A549 (cell line): Measurements from ENCODE around the gene TMEM179. TPM values are rescaled to one million over a fixed set of nuclear protein-coding genes. Genes with fewer than 3 reads are reported as not detected.

ENCODE experiments used
- ATAC-seq, 2 experiments: fragments of 200-7000 bp in 1 of 2; fragments of >200 bp in 1 of 2; cut with Nextera tagmentation in 1 of 2; cut with Tn5 transposase in 1 of 2; 3 replicates each; pipeline versions ENCODE4 v1.8.0 to v1.9.1; 2018 to 2020; ENCODE audit warnings: mild to moderate bottlenecking in 1 of 2, moderate library complexity in 1 of 2
- CTCF ChIA-PET: fragments of 300-600 bp; sonication (Branson Sonifier 250); formaldehyde crosslinking; extraction: SDS; loops from one replicate; lab custom pipeline; 2021; ENCODE audit warnings: antibody characterized with exemption, inconsistent platforms; lab: Yijun Ruan, JAX
- POLR2A ChIA-PET: fragments of 350-600 bp; formaldehyde crosslinking; extraction: SDS; loops from one replicate; lab custom pipeline; 2021; ENCODE audit warnings: antibody characterized with exemption, inconsistent platforms; lab: Yijun Ruan, JAX
- DNase-seq, 2 experiments: peaks; one replicate each; pipeline versions ENCODE4 v3.0.0 to v3.0.0-alpha.2; 2011 to 2016; ENCODE audit warnings: low read depth in 1 of 2, low spot score in 1 of 2
- FAIRE-seq: peaks from 2 replicates; lab custom pipeline; 2011; peaks lifted over from hg19 to GRCh38; lab: Jason Lieb, UNC
- H3K27ac ChIP-seq, 2 experiments: fragments of >200 bp; sonication (Bioruptor Twin); formaldehyde crosslinking; 3 replicates each; pipeline ENCODE4 v1.5.1; 2016 to 2017
- H3K4me1 ChIP-seq: fragments of >200 bp; sonication (Bioruptor Twin); formaldehyde crosslinking; 3 replicates; pipeline ENCODE4 v1.6.1; 2016
- H3K4me2 ChIP-seq: fragments of >200 bp; sonication (Bioruptor Twin); formaldehyde crosslinking; 3 replicates; pipeline ENCODE4 v1.6.1; 2016
- H3K4me3 ChIP-seq: fragments of >200 bp; sonication (Bioruptor Twin); formaldehyde crosslinking; 3 replicates; pipeline ENCODE4 v1.5.1; 2016
- H3K9me3 ChIP-seq: fragments of >200 bp; sonication (Bioruptor Twin); formaldehyde crosslinking; 3 replicates; pipeline ENCODE4 v1.6.1; 2016
- E2F6 ChIP-seq: IDR thresholded peaks from 2 replicates; pipeline ENCODE4 v1.6.1; 2012; ENCODE audit warnings: low read depth, borderline replicate concordance
- EHF ChIP-seq: fragments of 250-450 bp; sonication (Bioruptor Pico); IDR thresholded peaks from 2 replicates; pipeline ENCODE4 v1.5.0; 2020; ENCODE audit warnings: mild to moderate bottlenecking
- EHMT2 ChIP-seq: fragments of 200-600 bp; sonication (generic); IDR thresholded peaks from 2 replicates; pipeline ENCODE4 v1.6.1; 2016; ENCODE audit warnings: antibody characterized with exemption, low read depth, mild to moderate bottlenecking, moderate library complexity
- EP300 ChIP-seq, 2 experiments: fragments of >200 bp; sonication (Bioruptor Twin); formaldehyde crosslinking; IDR thresholded peaks; 2 replicates in 1 of 2; 3 replicates in 1 of 2; pipeline ENCODE4 v1.6.1; 2016 to 2017
- ESRRA ChIP-seq: fragments of 150-350 bp; IDR thresholded peaks from 2 replicates; pipeline ENCODE4 v1.6.1; 2014; ENCODE audit warnings: mild to moderate bottlenecking, low read length, borderline replicate concordance
- FOSB ChIP-seq: fragments of 250-450 bp; sonication (Bioruptor Pico); IDR thresholded peaks from 2 replicates; pipeline ENCODE4 v1.5.0; 2020; ENCODE audit warnings: mild to moderate bottlenecking, moderate library complexity
- FOXS1 ChIP-seq: fragments of 250-450 bp; sonication (Bioruptor Pico); IDR thresholded peaks from 2 replicates; pipeline ENCODE4 v1.5.0; 2020; ENCODE audit warnings: mild to moderate bottlenecking, moderate library complexity
- GATA3 ChIP-seq: IDR thresholded peaks from 2 replicates; pipeline ENCODE4 v1.6.1; 2012; ENCODE audit warnings: borderline replicate concordance
- HDAC2 ChIP-seq: fragments of 200-600 bp; sonication (generic); IDR thresholded peaks from 2 replicates; pipeline ENCODE4 v1.6.1; 2016
- HES2 ChIP-seq: fragments of >200 bp; sonication (Bioruptor Twin); formaldehyde crosslinking; IDR thresholded peaks from 2 replicates; pipeline ENCODE4 v1.6.1; 2016
- HOXA7 ChIP-seq: fragments of 250-450 bp; sonication (Bioruptor Pico); IDR thresholded peaks from 2 replicates; pipeline ENCODE4 v1.5.0; 2020; ENCODE audit warnings: mild to moderate bottlenecking, moderate library complexity
- JUNB ChIP-seq: fragments of >200 bp; sonication (Bioruptor Twin); formaldehyde crosslinking; IDR thresholded peaks from 2 replicates; pipeline ENCODE4 v1.6.1; 2016
- MAFK ChIP-seq: fragments of 450-650 bp; IDR thresholded peaks from 2 replicates; pipeline ENCODE4 v1.6.1; 2014; ENCODE audit not compliant: partially characterized antibody
- MAX ChIP-seq: IDR thresholded peaks from 2 replicates; pipeline ENCODE4 v1.6.1; 2012
- MAZ ChIP-seq: fragments of 150-350 bp; IDR thresholded peaks from 2 replicates; pipeline ENCODE4 v1.6.1; 2014; ENCODE audit warnings: antibody characterized with exemption, low read depth, low read length, borderline replicate concordance
- MYC ChIP-seq: IDR thresholded peaks from 2 replicates; pipeline ENCODE4 v1.6.1; 2012; ENCODE audit warnings: mild to moderate bottlenecking, inconsistent platforms, low read length, improper control_type of control experiment, borderline replicate concordance
- NFE2L2 ChIP-seq: fragments of 150-350 bp; conservative IDR thresholded peaks from 2 replicates; pipeline ENCODE4 v1.6.1; 2014; ENCODE audit warnings: low read length
- NPAS2 ChIP-seq: fragments of 250-450 bp; sonication (Bioruptor Pico); IDR thresholded peaks from 2 replicates; pipeline ENCODE4 v1.8.0; 2022; ENCODE audit warnings: mild to moderate bottlenecking, moderate library complexity, borderline replicate concordance
- PBX3 ChIP-seq: IDR thresholded peaks from 2 replicates; pipeline ENCODE4 v1.6.1; 2012
- PHF8 ChIP-seq: fragments of 200-600 bp; sonication (generic); IDR thresholded peaks from 2 replicates; pipeline ENCODE4 v1.6.1; 2016; ENCODE audit warnings: low read depth, mild to moderate bottlenecking, antibody characterized with exemption, moderate library complexity, borderline replicate concordance
- RFX5 ChIP-seq: fragments of 450-650 bp; IDR thresholded peaks from 2 replicates; pipeline ENCODE4 v1.7.1; 2014; ENCODE audit warnings: antibody characterized with exemption, mild to moderate bottlenecking, moderate library complexity
- SMC3 ChIP-seq: fragments of >200 bp; sonication (Bioruptor Twin); formaldehyde crosslinking; IDR thresholded peaks from 3 replicates; pipeline ENCODE4 v1.6.1; 2018; ENCODE audit warnings: inconsistent platforms
- ZC3H11A ChIP-seq: fragments of 450-650 bp; IDR thresholded peaks from 2 replicates; pipeline ENCODE4 v1.6.1; 2014; ENCODE audit warnings: antibody characterized with exemption, mild to moderate bottlenecking
- ZFP36 ChIP-seq: fragments of 450-650 bp; IDR thresholded peaks from 2 replicates; pipeline ENCODE4 v1.6.1; 2014; ENCODE audit warnings: borderline replicate concordance; ENCODE audit not compliant: partially characterized antibody
- WGBS: methylation state at CpG from one replicate; pipeline ENCODE4 v1.1.6; 2017; ENCODE audit errors: missing lambda C conversion rate; 5-methylcytosine and 5-hydroxymethylcytosine counted together
- polyA plus RNA-seq, 4 experiments: library from polyadenylated mRNA; depleted of rRNA in 3 of 4; stranded (reverse); fragments of >200 nt; fragmentation: RNase III in 1 of 4; extraction: RNeasy Plus Mini Kit Qiagen cat#74134 plus additional on column Dnase treatment in 1 of 4; gene quantifications; 2 replicates in 3 of 4; 3 replicates in 1 of 4; pipeline ENCODE4 v1.2.3, GENCODE V29; 2011 to 2017

Gene TMEM179
- polyA plus RNA-seq, 2 of the 4 experiments (the other 2 are of a cell fraction): 0.63 TPM; not detected in 1

- Histone ChIP-seq H3K27ac (no peak overlapping the region), H3K4me2 (no peak overlapping the region), H3K4me1 (no peaks in the 10 kb centered on the region), H3K4me3 (no peak overlapping the region), H3K9me3 (no peaks in the 10 kb centered on the region)
- no peak for TF ChIP-seq JUNB
- CTCF ChIA-PET: interaction anchor here (1.0 to 3.9 kb wide), 7 partner anchors 8 to 477 kb away, joined by 3 to 32 read pairs (median 4); no protein-coding TSS in a partner anchor
- FAIRE-seq: no peak
- WGBS: 45% methylated on average over 20 of the region's 26 CpGs
- no peak for ATAC-seq
- POLR2A ChIA-PET: interaction anchor here (1.4 kb wide), 1 partner anchor 9 kb away, joined by 3 read pairs; no protein-coding TSS in a partner anchor
- DNase-seq: no peak
Observed at GRCh38 chr14:104554608-104555429, 49.8 kb downstream of the TMEM179 start.

- WGBS: 61% methylated on average over 9 of the region's 12 CpGs
- H3K4me3 ChIP-seq: no peak overlapping the region
Observed at GRCh38 chr14:104554088-104554607, 50.4 kb downstream of the TMEM179 start.

GRCh38 chr14:104553166-104554087 lies 51.1 kb downstream of the TMEM179 start:
- ChIA-PET CTCF (interaction anchor here (0.7 to 3.9 kb wide), 5 partner anchors 11 to 459 kb away, joined by 3 to 32 read pairs (median 3); no protein-coding TSS in a partner anchor), POLR2A (interaction anchor here (1.4 kb wide), 1 partner anchor 11 kb away, joined by 3 read pairs; no protein-coding TSS in a partner anchor)
- ATAC-seq (no peak), DNase-seq (no peak), FAIRE-seq (no peak)
- no peak overlapping the region for H3K27ac ChIP-seq
- TF ChIP-seq MAFK: no peak
- TF ChIP-seq EP300 (IDR thresholded peaks at IDR 0.05): no peak
- TF ChIP-seq FOSB (CRISPR knock-in tag): no peak
- no peak for TF ChIP-seq EHF (CRISPR knock-in tag)
- no peak for TF ChIP-seq RFX5
- no peak for TF ChIP-seq ZC3H11A
- no peak for TF ChIP-seq E2F6
- no peak for TF ChIP-seq HOXA7
- no peak for TF ChIP-seq NFE2L2
- TF ChIP-seq PHF8: no peak
- TF ChIP-seq PBX3: no peak
- TF ChIP-seq HDAC2: no peak
- 46% methylated on average over 26 of the region's 30 CpGs for WGBS
- H3K4me1 ChIP-seq: no peaks in the 10 kb centered on the region
- no peaks in the 10 kb centered on the region for H3K9me3 ChIP-seq
- H3K4me3 ChIP-seq: no peak overlapping the region
- no peak overlapping the region for H3K4me2 ChIP-seq

More at GRCh38 chr14:104554088-104554607, 50.4 kb downstream of the TMEM179 start:
- POLR2A ChIA-PET: interaction anchor here (1.4 kb wide), 1 partner anchor 10 kb away, joined by 3 read pairs; no protein-coding TSS in a partner anchor
- DNase-seq (no peak), ATAC-seq (no peak), FAIRE-seq (no peak)
- H3K27ac ChIP-seq: no peak overlapping the region
- TF ChIP-seq ESRRA: no peak
- TF ChIP-seq MAFK: no peak
- CTCF ChIA-PET: interaction anchor here (1.0 to 3.9 kb wide), 6 partner anchors 10 to 477 kb away, joined by 3 to 32 read pairs (median 4); no protein-coding TSS in a partner anchor
- H3K4me1 ChIP-seq: no peaks in the 10 kb centered on the region
- no peaks in the 10 kb centered on the region for H3K9me3 ChIP-seq
- no peak overlapping the region for H3K4me2 ChIP-seq

GRCh38 chr14:104552738-104553125 lies 51.8 kb downstream of the TMEM179 start:
- CTCF ChIA-PET: interaction anchor here (1.5 to 3.9 kb wide), 3 partner anchors 12 to 415 kb away, joined by 5 to 32 read pairs (median 20); no protein-coding TSS in a partner anchor
- H3K9me3 ChIP-seq: no peaks in the 10 kb centered on the region
- no peak overlapping the region for H3K27ac ChIP-seq
- no peaks in the 10 kb centered on the region for H3K4me1 ChIP-seq
- POLR2A ChIA-PET: no interaction called here
- no peak overlapping the region for H3K4me2 ChIP-seq
- H3K4me3 ChIP-seq: no peak overlapping the region
- WGBS: 28% methylated on average over 8 of the region's 9 CpGs
- FAIRE-seq: no peak
- no peak for DNase-seq
- no peak for ATAC-seq
- TF ChIP-seq EHF (CRISPR knock-in tag) (no peak), FOXS1 (CRISPR knock-in tag) (no peak), EHMT2 (no peak), HES2 (no peak), MAX (no peak), NPAS2 (CRISPR knock-in tag) (no peak), MAZ (no peak), E2F6 (no peak), ZFP36 (no peak), SMC3 (no peak), MYC (no peak), GATA3 (no peak)
